ENCODE measurements around the gene ZNF414.

The ZNF414 gene

DNA sequence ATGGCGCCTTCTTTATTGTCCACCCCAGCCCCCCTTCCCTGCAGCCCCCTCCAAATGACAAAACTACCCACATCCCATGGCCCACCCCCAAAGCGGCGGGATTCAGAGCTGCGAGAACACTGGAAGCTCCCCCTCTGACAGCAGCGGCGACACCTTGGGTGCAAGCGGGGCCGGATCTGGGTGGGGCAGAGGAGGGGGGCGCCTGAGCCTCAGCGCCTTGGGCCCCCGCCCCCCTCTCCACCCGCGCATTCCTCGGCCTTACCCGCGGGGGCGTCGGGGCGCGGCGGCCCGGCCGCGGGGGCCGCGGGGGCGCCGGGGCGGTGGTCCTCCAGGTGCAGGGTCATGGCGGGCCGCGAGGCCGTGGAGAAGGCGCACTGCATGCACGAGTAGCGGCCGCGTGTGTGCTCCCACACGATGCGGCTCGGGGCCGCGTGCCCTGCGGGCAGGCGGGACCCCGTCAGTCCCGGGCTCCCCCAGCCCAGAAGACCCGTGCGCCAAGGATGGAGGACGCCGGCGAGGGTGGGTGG is 3.3 kb downstream of the ZNF414 start:
- DNase-seq (ENCODE audit: insufficient read length, low spot score) (no peak), FAIRE-seq (no peak)
- TF ChIP-seq POLR2A (IDR thresholded peaks at IDR 0.05; ENCODE audit: low read depth, low read length) (no peak), POU2F2 (IDR thresholded peaks at IDR 0.05; ENCODE audit: low read depth, low read length) (no peak), SPI1 (IDR thresholded peaks at IDR 0.05; ENCODE audit: low read depth, low read length) (no peak), PAX5 (IDR thresholded peaks at IDR 0.05; ENCODE audit: insufficient read depth, low read length, severe bottlenecking) (no peak)

DNA sequence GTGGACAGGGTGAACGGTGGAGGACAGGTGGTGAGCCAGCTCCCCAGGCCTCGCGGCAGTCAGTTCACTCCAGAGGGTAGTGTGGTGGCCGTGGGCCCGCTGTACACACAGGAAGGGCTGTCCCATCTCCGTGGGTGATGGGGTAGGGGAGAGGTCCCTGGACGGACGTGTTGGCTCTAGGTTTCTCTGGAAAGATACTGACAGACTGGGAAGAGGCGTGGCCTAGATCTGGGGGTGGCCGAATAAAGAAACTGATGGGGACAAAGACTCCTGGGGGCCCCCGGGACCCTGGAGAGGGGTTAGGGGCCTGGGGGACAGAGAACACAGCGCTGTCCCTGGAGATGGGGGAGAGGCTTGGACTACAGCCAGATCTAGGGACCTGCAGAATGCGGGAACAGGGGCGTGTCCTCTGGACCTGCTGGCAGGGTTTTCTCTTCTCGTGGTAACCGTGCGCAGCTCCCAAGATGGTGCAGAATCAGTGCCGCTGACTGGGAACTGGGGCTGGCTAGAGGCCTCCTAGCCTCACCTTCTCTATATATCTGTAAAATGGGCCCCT is 7.5 kb downstream of the ZNF414 start:
- no peak for DNase-seq (ENCODE audit: insufficient read length, low spot score)
- no peak for FAIRE-seq
- TF ChIP-seq SPI1 (IDR thresholded peaks at IDR 0.05; ENCODE audit: low read depth, low read length) (no peak), POLR2A (IDR thresholded peaks at IDR 0.05; ENCODE audit: low read depth, low read length) (no peak), TAF1 (IDR thresholded peaks at IDR 0.05; ENCODE audit: low read depth, low read length) (no peak), POU2F2 (IDR thresholded peaks at IDR 0.05; ENCODE audit: low read depth, low read length) (no peak)

DNA sequence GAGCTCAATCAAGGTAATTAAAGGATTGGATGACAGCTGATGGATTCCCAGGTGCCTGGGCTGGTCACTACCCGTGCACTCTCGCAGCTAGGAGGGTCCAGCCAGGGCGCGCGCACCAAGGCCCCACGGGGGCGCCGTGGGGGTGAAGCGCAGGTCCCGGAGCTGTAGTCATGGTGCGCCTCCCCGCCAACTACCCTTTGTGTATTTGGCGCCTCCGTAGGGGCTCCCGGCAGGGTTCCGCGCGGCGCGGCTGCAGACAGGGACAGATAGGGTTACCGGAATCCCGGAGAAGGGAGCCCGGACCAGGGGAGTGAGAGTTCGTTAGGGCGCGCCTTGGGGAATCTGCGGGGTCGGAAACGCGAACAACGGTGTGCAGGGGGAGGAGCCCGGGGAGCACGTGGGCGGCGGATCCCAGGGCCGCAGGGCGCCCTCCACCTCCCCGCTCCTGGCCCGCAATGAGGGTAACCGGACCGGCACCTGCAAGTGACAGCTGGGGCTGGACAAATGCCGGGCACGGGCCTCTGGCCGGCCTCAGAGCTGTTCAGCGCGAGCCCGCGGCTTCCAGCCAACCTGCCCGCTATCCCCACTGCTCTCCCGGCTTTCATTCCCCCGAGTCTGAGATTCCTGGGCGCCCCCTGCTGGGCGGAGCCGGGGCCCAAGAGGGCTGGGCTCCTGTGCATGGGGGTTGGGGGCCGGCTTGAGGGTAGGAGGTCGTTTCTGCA is 8.1 kb downstream of the ZNF414 start:
- TF ChIP-seq PAX5 (IDR thresholded peaks at IDR 0.05; ENCODE audit: insufficient read depth, low read length, severe bottlenecking), result no peak
- TF ChIP-seq POLR2A (IDR thresholded peaks at IDR 0.05; ENCODE audit: low read depth, low read length), result no peak
- TF ChIP-seq TAF1 (IDR thresholded peaks at IDR 0.05; ENCODE audit: low read depth, low read length), result no peak
- TF ChIP-seq POU2F2 (IDR thresholded peaks at IDR 0.05; ENCODE audit: low read depth, low read length), result no peak
- TF ChIP-seq SPI1 (IDR thresholded peaks at IDR 0.05; ENCODE audit: low read depth, low read length), result no peak
- TF ChIP-seq POLR2AphosphoS5 (IDR thresholded peaks at IDR 0.05; ENCODE audit: low read depth, low read length), result no peak
- FAIRE-seq, result peak; percentile 90
- peak; percentile 81 for DNase-seq (ENCODE audit: insufficient read length, low spot score)

DNA sequence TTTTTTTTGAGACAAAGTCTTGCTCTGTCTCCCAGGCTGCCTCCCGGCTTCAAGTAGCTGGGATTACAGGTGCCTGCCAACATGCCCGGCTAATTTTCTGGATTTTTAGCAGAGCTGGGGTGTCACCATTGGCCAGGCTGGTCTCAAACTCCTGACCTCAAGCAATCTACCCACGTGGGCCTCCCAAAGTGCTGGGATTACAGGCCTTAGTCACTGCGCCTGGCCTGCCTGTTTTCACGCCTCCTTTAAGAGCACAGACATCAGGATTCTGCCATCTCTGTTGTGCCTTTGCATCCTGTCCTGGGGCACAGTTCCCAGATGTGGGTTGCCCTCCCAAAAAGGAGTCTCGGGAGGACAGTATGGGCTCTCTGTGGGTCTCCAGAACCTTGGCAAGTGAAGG is 9.0 kb downstream of the ZNF414 start:
- no peak for TF ChIP-seq POU2F2 (IDR thresholded peaks at IDR 0.05; ENCODE audit: low read depth, low read length)
- no peak for TF ChIP-seq PAX5 (IDR thresholded peaks at IDR 0.05; ENCODE audit: insufficient read depth, low read length, severe bottlenecking)
- no peak for TF ChIP-seq POLR2A (IDR thresholded peaks at IDR 0.05; ENCODE audit: low read depth, low read length)
- TF ChIP-seq TAF1 (IDR thresholded peaks at IDR 0.05; ENCODE audit: low read depth, low read length), result no peak
- no peak for TF ChIP-seq POLR2AphosphoS5 (IDR thresholded peaks at IDR 0.05; ENCODE audit: low read depth, low read length)
- TF ChIP-seq SPI1 (IDR thresholded peaks at IDR 0.05; ENCODE audit: low read depth, low read length), result no peak
- no peak for DNase-seq (ENCODE audit: insufficient read length, low spot score)
- FAIRE-seq, result no peak

DNA sequence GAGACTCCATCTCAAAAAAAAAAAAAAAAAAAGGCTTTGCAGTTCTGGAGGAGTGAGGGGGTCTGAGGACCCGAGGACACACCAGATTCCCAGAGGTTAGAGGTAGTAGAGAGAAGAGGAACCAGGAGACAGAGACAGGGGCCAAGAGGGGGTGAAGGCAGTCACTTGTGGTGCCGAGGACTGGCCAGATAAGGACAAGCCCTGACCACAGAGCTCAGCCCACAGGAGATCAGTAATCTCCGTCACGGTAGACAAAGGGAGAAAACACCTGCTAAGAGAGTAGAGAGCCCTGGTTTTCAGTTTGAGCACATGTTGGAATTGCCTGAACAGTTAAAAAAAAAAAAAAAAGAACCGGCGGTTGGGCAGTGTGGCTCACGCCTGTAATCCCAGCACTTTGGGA is 9.8 kb downstream of the ZNF414 start:
- TF ChIP-seq POU2F2 (IDR thresholded peaks at IDR 0.05; ENCODE audit: low read depth, low read length) (no peak), TAF1 (IDR thresholded peaks at IDR 0.05; ENCODE audit: low read depth, low read length) (no peak), POLR2A (IDR thresholded peaks at IDR 0.05; ENCODE audit: low read depth, low read length) (no peak), PAX5 (IDR thresholded peaks at IDR 0.05; ENCODE audit: insufficient read depth, low read length, severe bottlenecking) (no peak), SPI1 (IDR thresholded peaks at IDR 0.05; ENCODE audit: low read depth, low read length) (no peak), POLR2AphosphoS5 (IDR thresholded peaks at IDR 0.05; ENCODE audit: low read depth, low read length) (no peak)
- no peak for FAIRE-seq
- no peak for DNase-seq (ENCODE audit: insufficient read length, low spot score)

DNA sequence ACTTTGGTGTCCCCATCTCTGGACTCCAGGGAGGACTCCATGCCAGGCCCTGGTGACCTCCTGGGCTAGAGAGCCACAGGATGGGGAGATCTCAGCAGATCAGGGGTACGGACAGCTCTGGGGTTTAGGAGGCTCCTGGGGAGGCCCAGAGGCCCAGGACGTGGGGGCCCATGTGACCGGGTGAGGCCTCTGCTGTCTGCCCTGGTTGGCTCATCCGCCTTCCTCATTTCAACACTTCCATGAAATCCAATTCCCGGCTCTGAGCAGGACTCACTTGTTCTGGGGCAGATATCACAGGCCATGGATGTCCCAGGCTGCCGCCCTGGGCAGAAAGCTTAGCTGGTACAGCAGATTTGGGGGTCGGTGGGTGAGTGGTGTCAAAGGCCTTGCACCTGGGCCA is 10.5 kb downstream of the ZNF414 start:
- no peak for FAIRE-seq
- TF ChIP-seq POU2F2 (IDR thresholded peaks at IDR 0.05; ENCODE audit: low read depth, low read length) (no peak), SPI1 (IDR thresholded peaks at IDR 0.05; ENCODE audit: low read depth, low read length) (no peak), TAF1 (IDR thresholded peaks at IDR 0.05; ENCODE audit: low read depth, low read length) (no peak), PAX5 (IDR thresholded peaks at IDR 0.05; ENCODE audit: insufficient read depth, low read length, severe bottlenecking) (no peak), POLR2AphosphoS5 (IDR thresholded peaks at IDR 0.05; ENCODE audit: low read depth, low read length) (no peak), POLR2A (IDR thresholded peaks at IDR 0.05; ENCODE audit: low read depth, low read length) (no peak)
- DNase-seq (ENCODE audit: insufficient read length, low spot score), result no peak

DNA sequence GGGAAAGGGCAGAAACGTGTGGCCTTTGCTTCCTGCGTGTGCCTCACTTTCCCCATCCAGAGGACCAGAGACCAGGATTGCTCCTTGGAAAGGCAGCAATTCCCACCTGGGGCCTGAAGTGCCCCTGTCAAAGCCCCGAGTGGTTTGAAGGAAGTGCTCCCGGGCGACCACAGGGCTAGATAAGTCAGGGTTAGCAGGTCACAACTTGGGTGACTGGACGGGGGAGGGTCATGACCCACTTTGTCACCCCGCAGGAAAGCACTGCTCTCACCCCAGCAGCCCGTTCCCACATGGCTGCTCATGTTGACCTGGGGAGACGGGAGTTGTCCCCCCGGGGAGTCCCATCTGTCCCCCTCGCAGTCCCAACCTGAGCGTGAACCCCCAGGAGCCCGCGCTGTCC is 12.0 kb downstream of the ZNF414 start:
- FAIRE-seq (peak; percentile 59), DNase-seq (ENCODE audit: insufficient read length, low spot score) (no peak)
- no peak for TF ChIP-seq POLR2AphosphoS5 (IDR thresholded peaks at IDR 0.05; ENCODE audit: low read depth, low read length)
- no peak for TF ChIP-seq POU2F2 (IDR thresholded peaks at IDR 0.05; ENCODE audit: low read depth, low read length)

DNA sequence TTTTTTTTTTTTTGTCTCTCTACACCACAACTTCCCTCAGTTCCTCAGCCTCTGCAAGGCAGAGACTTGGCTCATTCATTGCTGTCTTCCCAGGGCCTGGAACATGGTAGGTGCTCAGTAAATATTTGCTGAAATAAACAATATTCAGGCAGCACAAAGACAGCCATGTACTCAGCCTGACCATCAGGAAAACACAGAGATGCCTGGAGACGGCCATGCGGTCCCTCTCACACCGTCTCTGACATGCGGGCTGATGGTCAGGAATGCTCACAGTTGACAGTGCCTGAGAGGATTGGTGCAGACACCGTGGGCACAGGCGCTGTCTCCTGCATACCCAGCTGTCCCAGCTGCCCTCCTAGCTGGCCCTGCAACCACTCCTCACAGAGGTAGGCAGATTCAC is 12.5 kb downstream of the ZNF414 start:
- no peak for TF ChIP-seq POLR2AphosphoS5 (IDR thresholded peaks at IDR 0.05; ENCODE audit: low read depth, low read length)
- TF ChIP-seq POU2F2 (IDR thresholded peaks at IDR 0.05; ENCODE audit: low read depth, low read length), result no peak
- TF ChIP-seq SPI1 (IDR thresholded peaks at IDR 0.05; ENCODE audit: low read depth, low read length), result no peak
- FAIRE-seq, result no peak
- DNase-seq (ENCODE audit: insufficient read length, low spot score), result no peak

DNA sequence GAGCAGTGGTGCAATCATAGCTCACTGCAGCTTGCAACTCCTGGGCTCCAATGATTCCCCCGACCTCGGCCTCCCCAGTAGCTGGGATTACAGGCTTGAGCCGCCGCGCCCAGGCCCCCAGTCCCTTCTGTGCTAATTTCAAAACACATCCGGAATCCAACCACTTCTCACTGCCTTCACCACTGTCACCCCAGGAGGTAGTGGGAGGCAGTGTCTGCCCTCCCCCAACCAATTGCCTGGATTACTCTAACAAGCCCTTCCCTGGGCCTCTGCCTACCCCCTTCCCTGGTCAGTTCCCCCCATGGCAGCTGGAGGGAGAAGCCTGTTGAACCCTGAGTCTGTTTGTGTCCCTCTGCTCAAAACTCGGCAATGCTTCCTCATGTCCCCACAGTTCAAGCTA is 13.8 kb downstream of the ZNF414 start:
- DNase-seq (ENCODE audit: insufficient read length, low spot score) (no peak), FAIRE-seq (no peak)
- TF ChIP-seq POU2F2 (IDR thresholded peaks at IDR 0.05; ENCODE audit: low read depth, low read length) (no peak), TAF1 (IDR thresholded peaks at IDR 0.05; ENCODE audit: low read depth, low read length) (no peak), SPI1 (IDR thresholded peaks at IDR 0.05; ENCODE audit: low read depth, low read length) (no peak), POLR2A (IDR thresholded peaks at IDR 0.05; ENCODE audit: low read depth, low read length) (no peak), PAX5 (IDR thresholded peaks at IDR 0.05; ENCODE audit: insufficient read depth, low read length, severe bottlenecking) (no peak), POLR2AphosphoS5 (IDR thresholded peaks at IDR 0.05; ENCODE audit: low read depth, low read length) (no peak)

All from GM12891 (cell line).